Measurements from ENCODE around the gene POTEF. TPM values are rescaled to one million over a fixed set of nuclear protein-coding genes. Genes with fewer than 3 reads are reported as not detected.
A peak's percentile ranks its signal among the peaks of the same experiment; 100 is the strongest.

POTEF gene
- total and polyA plus RNA-seq, 2 experiments from 2014 or later: 1.1 to 3.0 TPM

DNA sequence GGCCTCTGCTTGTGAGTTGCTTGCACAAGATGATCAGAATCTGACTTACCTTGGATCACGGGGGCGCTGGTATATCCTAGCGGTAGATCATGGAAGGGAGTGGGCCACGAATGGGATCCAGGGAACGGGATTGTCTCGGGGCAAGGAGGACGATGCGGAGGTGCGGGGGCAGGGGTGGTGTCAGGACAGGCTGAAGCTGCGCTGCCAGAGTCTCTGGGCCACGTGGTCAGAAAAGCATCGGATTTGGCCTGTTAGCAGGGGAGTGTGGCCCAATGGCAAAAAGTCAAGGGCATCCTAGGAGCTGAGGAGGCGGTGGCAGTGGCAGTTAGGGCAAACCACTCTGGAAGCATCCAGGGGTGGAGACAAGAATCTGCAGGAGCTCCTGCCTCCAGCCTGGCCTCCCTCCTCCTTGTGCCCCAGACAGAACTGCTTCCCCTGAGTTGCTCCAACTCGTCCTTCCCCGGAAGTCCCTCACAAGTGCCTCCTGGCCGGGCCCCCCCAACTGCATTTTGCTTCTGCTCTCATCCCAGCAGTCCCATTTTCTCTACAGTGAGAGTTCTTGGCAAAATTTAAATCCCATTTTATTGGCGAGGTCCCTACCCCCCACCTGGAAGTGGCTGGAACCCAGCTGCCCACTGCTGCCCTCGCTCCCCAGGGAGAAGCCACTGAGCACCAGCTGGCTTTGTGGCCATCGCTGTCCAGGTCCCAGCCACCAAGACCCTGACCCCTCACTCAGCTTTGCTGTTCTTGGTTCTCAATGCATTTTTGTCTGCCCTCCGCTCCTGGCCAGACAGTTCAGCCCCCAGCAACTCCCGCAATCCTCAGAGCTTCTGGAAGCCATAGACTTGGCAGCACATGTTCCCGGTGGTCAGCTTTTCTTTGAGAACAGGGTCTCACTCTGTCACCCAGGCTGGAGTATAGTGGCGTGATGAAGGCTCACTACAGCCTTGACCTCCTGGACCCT lies 21.4 kb upstream of the POTEF start:
- H3K79me2 ChIP-seq (replicated peaks; ENCODE audit: insufficient read depth): no peaks in the 10 kb centered on the region
- Mint-ChIP-seq H3K27me3 (ENCODE audit: insufficient read depth, low read depth, poor library complexity) (peaks cover 4% of the 10 kb centered on the region), H3K4me1 (no peaks in the 10 kb centered on the region; the same call in 1 of the 3 replicates), H3K27ac (no peak overlapping the region; the same call in 1 of the 2 replicates), H3K36me3 (ENCODE audit: low read depth) (peaks cover 16% of the 10 kb centered on the region), H3K9me3 (no peaks in the 10 kb centered on the region), H3K4me3 (no peak overlapping the region)
- no peak overlapping the region for H2AFZ ChIP-seq
- no peak overlapping the region for H3K4me2 ChIP-seq
- ATAC-seq (peak; percentile 45), DNase-seq (ENCODE audit: low spot score) (peak; percentile 20)
- H3F3A ChIP-seq (replicated peaks; ENCODE audit: low read depth): no peaks in the 10 kb centered on the region
- no peaks in the 10 kb centered on the region for H3K4me1 ChIP-seq (ENCODE audit: insufficient read depth)
- no peaks in the 10 kb centered on the region for H3K27me3 ChIP-seq (ENCODE audit: insufficient read depth)
- no peaks in the 10 kb centered on the region for H4K20me1 ChIP-seq (replicated peaks; ENCODE audit: insufficient read depth)
- TF ChIP-seq, protein P1, sequence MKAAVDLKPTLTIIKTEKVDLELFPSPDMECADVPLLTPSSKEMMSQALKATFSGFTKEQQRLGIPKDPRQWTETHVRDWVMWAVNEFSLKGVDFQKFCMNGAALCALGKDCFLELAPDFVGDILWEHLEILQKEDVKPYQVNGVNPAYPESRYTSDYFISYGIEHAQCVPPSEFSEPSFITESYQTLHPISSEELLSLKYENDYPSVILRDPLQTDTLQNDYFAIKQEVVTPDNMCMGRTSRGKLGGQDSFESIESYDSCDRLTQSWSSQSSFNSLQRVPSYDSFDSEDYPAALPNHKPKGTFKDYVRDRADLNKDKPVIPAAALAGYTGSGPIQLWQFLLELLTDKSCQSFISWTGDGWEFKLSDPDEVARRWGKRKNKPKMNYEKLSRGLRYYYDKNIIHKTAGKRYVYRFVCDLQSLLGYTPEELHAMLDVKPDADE (IDR thresholded peaks at IDR 0.05): no peak
- no peak for TF ChIP-seq POLR2AphosphoS5 (IDR thresholded peaks at IDR 0.05; ENCODE audit: low read depth)
- no peak for TF ChIP-seq EZH2phosphoT487 (IDR thresholded peaks at IDR 0.05; ENCODE audit: unreplicated experiment)
- TF ChIP-seq, protein P2, sequence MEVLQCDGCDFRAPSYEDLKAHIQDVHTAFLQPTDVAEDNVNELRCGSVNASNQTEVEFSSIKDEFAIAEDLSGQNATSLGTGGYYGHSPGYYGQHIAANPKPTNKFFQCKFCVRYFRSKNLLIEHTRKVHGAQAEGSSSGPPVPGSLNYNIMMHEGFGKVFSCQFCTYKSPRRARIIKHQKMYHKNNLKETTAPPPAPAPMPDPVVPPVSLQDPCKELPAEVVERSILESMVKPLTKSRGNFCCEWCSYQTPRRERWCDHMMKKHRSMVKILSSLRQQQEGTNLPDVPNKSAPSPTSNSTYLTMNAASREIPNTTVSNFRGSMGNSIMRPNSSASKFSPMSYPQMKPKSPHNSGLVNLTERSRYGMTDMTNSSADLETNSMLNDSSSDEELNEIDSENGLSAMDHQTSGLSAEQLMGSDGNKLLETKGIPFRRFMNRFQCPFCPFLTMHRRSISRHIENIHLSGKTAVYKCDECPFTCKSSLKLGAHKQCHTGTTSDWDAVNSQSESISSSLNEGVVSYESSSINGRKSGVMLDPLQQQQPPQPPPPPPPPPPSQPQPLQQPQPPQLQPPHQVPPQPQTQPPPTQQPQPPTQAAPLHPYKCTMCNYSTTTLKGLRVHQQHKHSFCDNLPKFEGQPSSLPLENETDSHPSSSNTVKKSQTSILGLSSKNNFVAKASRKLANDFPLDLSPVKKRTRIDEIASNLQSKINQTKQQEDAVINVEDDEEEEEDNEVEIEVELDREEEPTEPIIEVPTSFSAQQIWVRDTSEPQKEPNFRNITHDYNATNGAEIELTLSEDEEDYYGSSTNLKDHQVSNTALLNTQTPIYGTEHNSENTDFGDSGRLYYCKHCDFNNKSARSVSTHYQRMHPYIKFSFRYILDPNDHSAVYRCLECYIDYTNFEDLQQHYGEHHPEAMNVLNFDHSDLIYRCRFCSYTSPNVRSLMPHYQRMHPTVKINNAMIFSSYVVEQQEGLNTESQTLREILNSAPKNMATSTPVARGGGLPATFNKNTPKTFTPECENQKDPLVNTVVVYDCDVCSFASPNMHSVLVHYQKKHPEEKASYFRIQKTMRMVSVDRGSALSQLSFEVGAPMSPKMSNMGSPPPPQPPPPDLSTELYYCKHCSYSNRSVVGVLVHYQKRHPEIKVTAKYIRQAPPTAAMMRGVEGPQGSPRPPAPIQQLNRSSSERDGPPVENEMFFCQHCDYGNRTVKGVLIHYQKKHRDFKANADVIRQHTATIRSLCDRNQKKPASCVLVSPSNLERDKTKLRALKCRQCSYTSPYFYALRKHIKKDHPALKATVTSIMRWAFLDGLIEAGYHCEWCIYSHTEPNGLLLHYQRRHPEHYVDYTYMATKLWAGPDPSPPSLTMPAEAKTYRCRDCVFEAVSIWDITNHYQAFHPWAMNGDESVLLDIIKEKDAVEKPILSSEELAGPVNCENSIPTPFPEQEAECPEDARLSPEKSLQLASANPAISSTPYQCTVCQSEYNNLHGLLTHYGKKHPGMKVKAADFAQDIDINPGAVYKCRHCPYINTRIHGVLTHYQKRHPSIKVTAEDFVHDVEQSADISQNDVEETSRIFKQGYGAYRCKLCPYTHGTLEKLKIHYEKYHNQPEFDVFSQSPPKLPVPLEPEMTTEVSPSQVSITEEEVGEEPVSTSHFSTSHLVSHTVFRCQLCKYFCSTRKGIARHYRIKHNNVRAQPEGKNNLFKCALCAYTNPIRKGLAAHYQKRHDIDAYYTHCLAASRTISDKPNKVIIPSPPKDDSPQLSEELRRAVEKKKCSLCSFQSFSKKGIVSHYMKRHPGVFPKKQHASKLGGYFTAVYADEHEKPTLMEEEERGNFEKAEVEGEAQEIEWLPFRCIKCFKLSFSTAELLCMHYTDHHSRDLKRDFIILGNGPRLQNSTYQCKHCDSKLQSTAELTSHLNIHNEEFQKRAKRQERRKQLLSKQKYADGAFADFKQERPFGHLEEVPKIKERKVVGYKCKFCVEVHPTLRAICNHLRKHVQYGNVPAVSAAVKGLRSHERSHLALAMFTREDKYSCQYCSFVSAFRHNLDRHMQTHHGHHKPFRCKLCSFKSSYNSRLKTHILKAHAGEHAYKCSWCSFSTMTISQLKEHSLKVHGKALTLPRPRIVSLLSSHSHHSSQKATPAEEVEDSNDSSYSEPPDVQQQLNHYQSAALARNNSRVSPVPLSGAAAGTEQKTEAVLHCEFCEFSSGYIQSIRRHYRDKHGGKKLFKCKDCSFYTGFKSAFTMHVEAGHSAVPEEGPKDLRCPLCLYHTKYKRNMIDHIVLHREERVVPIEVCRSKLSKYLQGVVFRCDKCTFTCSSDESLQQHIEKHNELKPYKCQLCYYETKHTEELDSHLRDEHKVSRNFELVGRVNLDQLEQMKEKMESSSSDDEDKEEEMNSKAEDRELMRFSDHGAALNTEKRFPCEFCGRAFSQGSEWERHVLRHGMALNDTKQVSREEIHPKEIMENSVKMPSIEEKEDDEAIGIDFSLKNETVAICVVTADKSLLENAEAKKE (CRISPR knock-in tag; IDR thresholded peaks at IDR 0.05): no peak
- TF ChIP-seq, protein P3, sequence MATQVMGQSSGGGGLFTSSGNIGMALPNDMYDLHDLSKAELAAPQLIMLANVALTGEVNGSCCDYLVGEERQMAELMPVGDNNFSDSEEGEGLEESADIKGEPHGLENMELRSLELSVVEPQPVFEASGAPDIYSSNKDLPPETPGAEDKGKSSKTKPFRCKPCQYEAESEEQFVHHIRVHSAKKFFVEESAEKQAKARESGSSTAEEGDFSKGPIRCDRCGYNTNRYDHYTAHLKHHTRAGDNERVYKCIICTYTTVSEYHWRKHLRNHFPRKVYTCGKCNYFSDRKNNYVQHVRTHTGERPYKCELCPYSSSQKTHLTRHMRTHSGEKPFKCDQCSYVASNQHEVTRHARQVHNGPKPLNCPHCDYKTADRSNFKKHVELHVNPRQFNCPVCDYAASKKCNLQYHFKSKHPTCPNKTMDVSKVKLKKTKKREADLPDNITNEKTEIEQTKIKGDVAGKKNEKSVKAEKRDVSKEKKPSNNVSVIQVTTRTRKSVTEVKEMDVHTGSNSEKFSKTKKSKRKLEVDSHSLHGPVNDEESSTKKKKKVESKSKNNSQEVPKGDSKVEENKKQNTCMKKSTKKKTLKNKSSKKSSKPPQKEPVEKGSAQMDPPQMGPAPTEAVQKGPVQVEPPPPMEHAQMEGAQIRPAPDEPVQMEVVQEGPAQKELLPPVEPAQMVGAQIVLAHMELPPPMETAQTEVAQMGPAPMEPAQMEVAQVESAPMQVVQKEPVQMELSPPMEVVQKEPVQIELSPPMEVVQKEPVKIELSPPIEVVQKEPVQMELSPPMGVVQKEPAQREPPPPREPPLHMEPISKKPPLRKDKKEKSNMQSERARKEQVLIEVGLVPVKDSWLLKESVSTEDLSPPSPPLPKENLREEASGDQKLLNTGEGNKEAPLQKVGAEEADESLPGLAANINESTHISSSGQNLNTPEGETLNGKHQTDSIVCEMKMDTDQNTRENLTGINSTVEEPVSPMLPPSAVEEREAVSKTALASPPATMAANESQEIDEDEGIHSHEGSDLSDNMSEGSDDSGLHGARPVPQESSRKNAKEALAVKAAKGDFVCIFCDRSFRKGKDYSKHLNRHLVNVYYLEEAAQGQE (IDR thresholded peaks at IDR 0.05; ENCODE audit: unreplicated experiment): no peak
- no peak for TF ChIP-seq EZH2 (IDR thresholded peaks at IDR 0.05; ENCODE audit: low read depth, unreplicated experiment)
- TF ChIP-seq STAT1 (IDR thresholded peaks at IDR 0.05; ENCODE audit: unreplicated experiment): no peak
- TF ChIP-seq, protein P4, sequence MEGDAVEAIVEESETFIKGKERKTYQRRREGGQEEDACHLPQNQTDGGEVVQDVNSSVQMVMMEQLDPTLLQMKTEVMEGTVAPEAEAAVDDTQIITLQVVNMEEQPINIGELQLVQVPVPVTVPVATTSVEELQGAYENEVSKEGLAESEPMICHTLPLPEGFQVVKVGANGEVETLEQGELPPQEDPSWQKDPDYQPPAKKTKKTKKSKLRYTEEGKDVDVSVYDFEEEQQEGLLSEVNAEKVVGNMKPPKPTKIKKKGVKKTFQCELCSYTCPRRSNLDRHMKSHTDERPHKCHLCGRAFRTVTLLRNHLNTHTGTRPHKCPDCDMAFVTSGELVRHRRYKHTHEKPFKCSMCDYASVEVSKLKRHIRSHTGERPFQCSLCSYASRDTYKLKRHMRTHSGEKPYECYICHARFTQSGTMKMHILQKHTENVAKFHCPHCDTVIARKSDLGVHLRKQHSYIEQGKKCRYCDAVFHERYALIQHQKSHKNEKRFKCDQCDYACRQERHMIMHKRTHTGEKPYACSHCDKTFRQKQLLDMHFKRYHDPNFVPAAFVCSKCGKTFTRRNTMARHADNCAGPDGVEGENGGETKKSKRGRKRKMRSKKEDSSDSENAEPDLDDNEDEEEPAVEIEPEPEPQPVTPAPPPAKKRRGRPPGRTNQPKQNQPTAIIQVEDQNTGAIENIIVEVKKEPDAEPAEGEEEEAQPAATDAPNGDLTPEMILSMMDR (conservative IDR thresholded peaks at IDR 0.05; ENCODE audit: low read depth in 2 of 2): no peak
- no peak for TF ChIP-seq ZNF114 (CRISPR knock-in tag; IDR thresholded peaks at IDR 0.05)
- no peak for TF ChIP-seq NANOG (IDR thresholded peaks at IDR 0.05; ENCODE audit: borderline replicate concordance)
- TF ChIP-seq CREB1 (CRISPR knock-in tag; IDR thresholded peaks at IDR 0.05; ENCODE audit: low read depth): no peak
- no peak for TF ChIP-seq JUNB (IDR thresholded peaks at IDR 0.05; ENCODE audit: unreplicated experiment)
- TF ChIP-seq ZNF331 (CRISPR knock-in tag; IDR thresholded peaks at IDR 0.05; ENCODE audit: low read depth): no peak
- H3K9me2 ChIP-seq (ENCODE audit: insufficient read depth): no peaks in the 10 kb centered on the region
- no peaks in the 10 kb centered on the region for H3K36me3 ChIP-seq (ENCODE audit: insufficient read depth)
- H3K4me3 ChIP-seq: no peak overlapping the region
- no peak overlapping the region for H3K27ac ChIP-seq (ENCODE audit: low read depth)
